Measurements from ENCODE around the gene TMEM192.
"Not testable (repeated sequence)": the region's sequence is repeated elsewhere in the genome, so short reads cannot be mapped to it uniquely, and the experiment has no call there.

TMEM192 gene

DNA sequence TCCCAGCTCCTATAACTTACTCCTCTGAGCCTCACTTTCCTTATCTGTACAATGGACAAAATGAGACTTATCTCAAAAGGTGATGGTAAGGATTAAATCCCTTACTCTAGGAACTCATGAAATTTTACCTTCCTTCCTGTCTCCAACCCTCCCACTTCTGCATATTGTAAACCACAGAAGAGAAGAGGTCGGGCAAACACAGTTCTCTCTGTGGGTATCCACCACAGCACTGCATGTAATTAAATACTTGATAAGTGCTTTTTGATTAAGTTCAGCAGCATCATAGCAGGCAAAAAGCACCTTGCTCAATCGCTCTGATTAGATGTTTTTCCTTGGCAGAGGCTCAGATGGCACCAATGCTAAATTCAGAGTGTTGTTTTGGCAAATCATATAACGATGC lies 17.3 kb upstream of the TMEM192 start:
- Histone ChIP-seq H3K9me3 (ENCODE audit: control insufficient read depth, insufficient read depth, low read length) (no peaks in the 10 kb centered on the region), H3K27me3 (ENCODE audit: control insufficient read depth, insufficient read depth, low read length) (no peaks in the 10 kb centered on the region), H3K36me3 (ENCODE audit: control insufficient read depth, insufficient read depth, low read length) (no peaks in the 10 kb centered on the region), H3K4me1 (ENCODE audit: control insufficient read depth, insufficient read depth, low read length) (no peaks in the 10 kb centered on the region), H3K4me3 (ENCODE audit: low read depth, low read length) (no peak overlapping the region), H3K9ac (ENCODE audit: low read depth, low read length) (no peak overlapping the region)

DNA sequence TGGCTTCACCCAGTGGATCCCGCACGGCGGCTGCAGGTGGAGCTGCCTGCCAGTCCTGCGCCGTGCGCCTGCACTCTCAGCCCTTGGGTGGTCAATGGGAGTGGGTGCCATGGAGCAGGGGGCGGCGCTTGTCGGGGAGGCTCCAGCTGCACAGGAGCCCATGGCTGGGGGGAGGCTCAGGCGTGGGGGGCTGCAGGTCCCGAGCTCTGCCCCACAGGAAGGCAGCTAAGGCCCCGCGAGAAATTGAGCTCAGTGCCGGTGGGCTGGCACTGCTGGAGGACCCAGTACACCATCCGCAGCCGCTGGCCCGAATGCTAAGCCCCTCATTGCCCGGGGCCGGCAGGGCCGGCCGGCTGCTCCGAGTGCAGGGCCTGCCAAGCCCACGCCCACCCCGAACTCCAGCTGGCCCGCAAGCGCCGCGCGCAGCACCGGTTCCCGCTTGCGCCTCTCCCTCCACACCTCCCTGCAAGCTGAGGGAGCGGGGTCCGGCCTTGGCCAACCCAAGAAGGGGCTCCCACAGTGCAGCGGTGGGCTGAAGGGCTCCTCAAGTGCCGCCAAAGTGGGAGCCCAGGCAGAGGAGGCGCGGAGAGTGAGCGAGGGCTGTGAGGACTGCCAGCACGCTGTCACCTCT lies 13.3 kb upstream of the TMEM192 start:
- not testable (repeated sequence) for H3K4me3 ChIP-seq (ENCODE audit: low read depth, low read length); H3K4me1 ChIP-seq (ENCODE audit: control insufficient read depth, insufficient read depth, low read length); H3K9ac ChIP-seq (ENCODE audit: low read depth, low read length); H3K27me3 ChIP-seq (ENCODE audit: control insufficient read depth, insufficient read depth, low read length); H3K36me3 ChIP-seq (ENCODE audit: control insufficient read depth, insufficient read depth, low read length); H3K9me3 ChIP-seq (ENCODE audit: control insufficient read depth, insufficient read depth, low read length)

DNA sequence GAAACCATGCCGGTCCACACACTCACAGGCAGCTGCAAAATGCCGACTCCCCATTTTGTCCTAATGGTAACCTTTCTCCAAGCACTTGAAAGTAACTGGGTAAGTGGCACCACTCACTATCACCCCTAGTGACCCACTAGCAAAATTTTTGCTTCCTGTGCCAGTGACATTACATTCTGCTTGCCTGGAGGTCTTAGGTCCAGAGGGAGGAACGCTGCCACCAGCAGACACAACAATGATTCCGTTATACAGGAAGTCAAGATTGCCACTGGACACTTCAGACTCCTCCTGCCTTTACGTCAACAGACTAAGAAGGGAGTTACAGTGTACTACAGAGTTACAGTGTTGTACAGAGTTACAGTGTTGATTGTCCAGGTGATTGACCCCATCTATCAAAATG lies 11.8 kb upstream of the TMEM192 start:
- H3K4me3 ChIP-seq (ENCODE audit: low read depth, low read length) = no peak overlapping the region
- H3K9me3 ChIP-seq (ENCODE audit: control insufficient read depth, insufficient read depth, low read length) = no peaks in the 10 kb centered on the region
- H3K9ac ChIP-seq (ENCODE audit: low read depth, low read length) = no peak overlapping the region

DNA sequence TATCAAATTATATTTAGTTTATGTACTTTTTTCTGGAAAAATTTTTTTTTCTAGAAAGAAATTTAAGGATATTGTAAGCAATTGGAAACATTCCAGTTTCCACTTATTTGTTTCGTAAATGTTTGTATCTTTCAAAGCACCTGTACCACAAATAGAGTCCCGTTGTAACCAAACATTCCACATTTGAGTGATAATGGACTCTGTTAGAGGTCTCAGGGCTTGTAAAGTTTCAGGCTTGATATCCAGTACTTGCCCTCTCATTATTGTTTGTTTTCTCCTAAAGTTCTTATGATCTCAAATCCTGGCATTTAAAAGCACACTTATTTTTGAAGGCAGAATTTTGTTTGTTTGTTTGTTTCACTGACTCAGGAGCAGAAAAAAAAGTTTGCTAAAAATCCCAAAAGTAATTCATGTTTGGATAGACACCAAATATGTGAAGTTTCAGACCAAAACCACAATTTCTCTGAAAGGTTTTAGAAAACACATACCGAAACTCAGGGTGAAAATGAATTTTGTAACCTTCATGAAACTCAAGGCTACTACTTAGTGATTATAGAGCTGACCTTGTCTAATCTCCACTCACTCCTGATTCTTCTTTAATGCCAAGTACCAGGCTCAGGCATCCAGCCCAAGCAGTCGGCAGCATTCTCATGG lies 5.7 kb upstream of the TMEM192 start:
- Histone ChIP-seq H3K27me3 (ENCODE audit: control insufficient read depth, insufficient read depth, low read length) (no peaks in the 10 kb centered on the region), H3K36me3 (ENCODE audit: control insufficient read depth, insufficient read depth, low read length) (no peaks in the 10 kb centered on the region), H3K9me3 (ENCODE audit: control insufficient read depth, insufficient read depth, low read length) (no peaks in the 10 kb centered on the region), H3K4me1 (ENCODE audit: control insufficient read depth, insufficient read depth, low read length) (no peaks in the 10 kb centered on the region), H3K9ac (ENCODE audit: low read depth, low read length) (no peak overlapping the region), H3K4me3 (ENCODE audit: low read depth, low read length) (no peak overlapping the region)

More for the DNA sequence above, 11.8 kb upstream of the TMEM192 start:
- Histone ChIP-seq H3K27me3 (ENCODE audit: control insufficient read depth, insufficient read depth, low read length) (no peaks in the 10 kb centered on the region), H3K36me3 (ENCODE audit: control insufficient read depth, insufficient read depth, low read length) (no peaks in the 10 kb centered on the region), H3K4me1 (ENCODE audit: control insufficient read depth, insufficient read depth, low read length) (no peaks in the 10 kb centered on the region)

DNA sequence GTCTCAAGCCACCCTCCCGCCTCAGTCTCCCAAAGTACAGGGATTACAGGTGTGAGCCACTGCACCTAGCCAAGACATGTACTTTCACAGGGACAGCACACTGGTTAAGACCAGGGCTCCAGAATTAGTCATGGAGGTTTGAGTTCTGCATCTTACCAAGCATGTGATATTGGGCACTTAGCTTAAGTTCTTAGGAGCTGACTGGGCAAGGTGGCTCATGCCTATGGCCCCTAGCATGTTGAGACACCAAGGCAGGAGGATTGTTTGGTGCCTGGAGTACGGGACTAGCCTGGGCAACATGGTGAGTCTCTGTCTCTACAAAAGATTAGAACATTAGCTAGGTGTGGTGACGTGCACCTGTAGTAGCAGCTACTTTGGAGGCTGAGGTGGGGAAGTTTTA lies 2.6 kb upstream of the TMEM192 start:
- Histone ChIP-seq H3K27me3 (ENCODE audit: control insufficient read depth, insufficient read depth, low read length) (no peaks in the 10 kb centered on the region), H3K9me3 (ENCODE audit: control insufficient read depth, insufficient read depth, low read length) (no peaks in the 10 kb centered on the region), H3K4me1 (ENCODE audit: control insufficient read depth, insufficient read depth, low read length) (no peaks in the 10 kb centered on the region), H3K4me3 (ENCODE audit: low read depth, low read length) (no peak overlapping the region), H3K9ac (ENCODE audit: low read depth, low read length) (no peak overlapping the region), H3K36me3 (ENCODE audit: control insufficient read depth, insufficient read depth, low read length) (no peaks in the 10 kb centered on the region)

DNA sequence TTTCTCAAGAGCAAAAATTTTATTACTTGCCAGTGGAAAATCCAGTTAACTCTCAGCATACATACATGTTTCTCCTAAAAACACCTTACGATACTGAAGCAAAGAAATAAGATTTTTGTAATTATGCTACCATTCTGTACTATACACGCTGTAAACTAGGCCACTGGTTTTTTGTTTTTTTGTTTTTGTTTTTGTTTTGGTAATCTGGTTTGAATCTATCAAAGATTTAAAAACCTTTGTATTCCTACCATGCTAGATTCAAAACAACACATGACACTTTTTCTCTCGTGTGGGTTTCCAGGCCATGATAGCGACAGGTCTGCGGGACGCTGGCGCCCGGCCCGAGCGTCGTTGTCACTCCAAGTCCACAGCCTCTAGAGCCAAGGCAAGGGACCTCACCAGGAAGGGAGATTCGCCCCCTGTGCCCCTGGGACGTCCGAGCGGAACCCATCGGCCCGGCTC lies 723 bp downstream of the TMEM192 start:
- Histone ChIP-seq H3K27me3 (ENCODE audit: control insufficient read depth, insufficient read depth, low read length) (no peaks in the 10 kb centered on the region), H3K9me3 (ENCODE audit: control insufficient read depth, insufficient read depth, low read length) (no peaks in the 10 kb centered on the region), H3K4me1 (ENCODE audit: control insufficient read depth, insufficient read depth, low read length) (no peaks in the 10 kb centered on the region), H3K4me3 (ENCODE audit: low read depth, low read length) (peak overlapping the region; percentile 84), H3K36me3 (ENCODE audit: control insufficient read depth, insufficient read depth, low read length) (no peaks in the 10 kb centered on the region), H3K9ac (ENCODE audit: low read depth, low read length) (no peak overlapping the region)

DNA sequence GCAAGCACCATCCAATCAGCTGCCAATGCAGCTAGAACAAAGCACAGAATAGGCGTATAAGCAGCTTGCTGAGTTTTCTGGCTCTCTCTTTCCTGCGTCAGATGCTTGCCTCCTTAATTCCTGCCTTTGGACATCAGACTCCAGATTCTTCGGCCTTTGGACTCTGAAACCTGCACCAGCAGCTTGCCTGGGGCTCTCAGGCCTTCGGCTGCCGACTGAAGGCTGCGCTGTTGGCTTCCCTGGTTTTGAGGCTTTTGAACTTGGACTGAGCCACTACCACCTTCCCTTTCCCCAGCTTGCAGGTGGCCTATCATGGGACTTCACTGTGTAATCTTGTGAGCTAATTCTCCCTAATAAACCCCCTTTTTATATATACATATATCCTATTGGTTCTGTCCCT lies 6.1 kb downstream of the TMEM192 start:
- Histone ChIP-seq H3K27me3 (ENCODE audit: control insufficient read depth, insufficient read depth, low read length) (no peaks in the 10 kb centered on the region), H3K9me3 (ENCODE audit: control insufficient read depth, insufficient read depth, low read length) (no peaks in the 10 kb centered on the region), H3K9ac (ENCODE audit: low read depth, low read length) (no peak overlapping the region), H3K4me3 (ENCODE audit: low read depth, low read length) (no peak overlapping the region), H3K36me3 (ENCODE audit: control insufficient read depth, insufficient read depth, low read length) (no peaks in the 10 kb centered on the region), H3K4me1 (ENCODE audit: control insufficient read depth, insufficient read depth, low read length) (no peaks in the 10 kb centered on the region)

DNA sequence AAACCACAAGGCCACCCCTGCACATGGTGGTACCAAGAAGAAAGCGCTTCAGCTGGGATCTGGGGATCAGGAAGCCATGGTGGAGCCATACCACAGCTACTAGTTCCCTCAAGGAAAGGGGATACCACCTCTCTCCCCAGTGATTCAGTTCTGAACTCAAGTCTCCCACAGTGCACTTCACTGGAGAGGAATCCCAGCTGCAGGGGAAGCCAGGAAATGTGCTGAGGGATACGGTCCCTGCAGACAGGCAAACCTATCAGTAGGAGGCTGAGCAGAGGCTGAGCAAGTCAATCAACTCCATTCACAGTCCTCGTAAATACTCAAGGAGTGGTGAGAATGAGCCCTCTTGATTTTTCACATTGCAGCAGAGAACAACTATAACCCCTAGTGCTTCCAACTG lies 11.0 kb downstream of the TMEM192 start:
- peaks cover 4% of the 10 kb centered on the region for H3K36me3 ChIP-seq (ENCODE audit: control insufficient read depth, insufficient read depth, low read length)
- no peak overlapping the region for H3K9ac ChIP-seq (ENCODE audit: low read depth, low read length)
- H3K27me3 ChIP-seq (ENCODE audit: control insufficient read depth, insufficient read depth, low read length) = no peaks in the 10 kb centered on the region

DNA sequence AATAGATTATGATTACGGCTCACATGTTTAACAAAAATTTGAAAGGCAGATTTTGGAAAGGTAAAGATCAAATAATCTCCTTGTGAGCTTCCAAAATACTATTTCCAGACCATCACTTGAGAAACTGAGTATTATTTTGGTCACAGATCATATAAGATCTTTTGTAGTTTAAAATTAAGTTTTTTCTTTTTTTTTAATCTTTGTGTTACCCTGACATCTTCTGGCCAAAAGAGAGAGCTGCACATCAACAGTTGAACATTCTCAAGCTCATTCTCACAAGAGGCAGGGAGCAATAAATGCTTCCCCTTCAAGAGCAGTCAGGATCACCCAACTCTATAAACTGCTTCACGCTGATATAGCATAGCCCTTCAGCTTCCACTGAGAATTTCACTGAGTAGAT lies 15.9 kb downstream of the TMEM192 start:
- Histone ChIP-seq H3K4me1 (ENCODE audit: control insufficient read depth, insufficient read depth, low read length) (no peaks in the 10 kb centered on the region), H3K27me3 (ENCODE audit: control insufficient read depth, insufficient read depth, low read length) (no peaks in the 10 kb centered on the region), H3K9me3 (ENCODE audit: control insufficient read depth, insufficient read depth, low read length) (no peaks in the 10 kb centered on the region), H3K4me3 (ENCODE audit: low read depth, low read length) (no peak overlapping the region), H3K9ac (ENCODE audit: low read depth, low read length) (no peak overlapping the region), H3K36me3 (ENCODE audit: control insufficient read depth, insufficient read depth, low read length) (peaks cover 4% of the 10 kb centered on the region)

More for the DNA sequence above, 11.0 kb downstream of the TMEM192 start:
- no peaks in the 10 kb centered on the region for H3K9me3 ChIP-seq (ENCODE audit: control insufficient read depth, insufficient read depth, low read length)
- H3K4me3 ChIP-seq (ENCODE audit: low read depth, low read length) = no peak overlapping the region
- no peaks in the 10 kb centered on the region for H3K4me1 ChIP-seq (ENCODE audit: control insufficient read depth, insufficient read depth, low read length)

DNA sequence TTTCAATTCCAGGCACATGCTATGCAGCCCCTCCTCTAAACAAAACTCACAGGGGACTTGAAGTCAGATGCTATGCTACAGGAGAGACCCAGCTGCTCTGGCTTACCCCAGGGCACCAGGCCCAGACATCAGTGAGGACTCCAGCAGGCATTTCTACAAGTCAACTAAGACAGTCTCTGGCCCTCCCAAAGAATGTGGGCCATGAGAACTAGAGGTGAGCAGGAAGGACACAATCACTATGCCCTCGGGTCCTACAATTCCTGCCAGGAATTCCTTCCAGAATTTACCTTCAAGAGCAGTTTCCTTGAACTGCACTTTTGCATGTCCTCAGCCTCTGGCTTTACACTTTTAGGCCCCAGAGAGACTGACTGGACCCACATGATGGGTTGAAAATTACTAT lies 17.4 kb downstream of the TMEM192 start:
- H3K9ac ChIP-seq (ENCODE audit: low read depth, low read length) = no peak overlapping the region
- no peaks in the 10 kb centered on the region for H3K4me1 ChIP-seq (ENCODE audit: control insufficient read depth, insufficient read depth, low read length)
- peaks cover 4% of the 10 kb centered on the region for H3K36me3 ChIP-seq (ENCODE audit: control insufficient read depth, insufficient read depth, low read length)
- no peaks in the 10 kb centered on the region for H3K27me3 ChIP-seq (ENCODE audit: control insufficient read depth, insufficient read depth, low read length)
- H3K9me3 ChIP-seq (ENCODE audit: control insufficient read depth, insufficient read depth, low read length) = no peaks in the 10 kb centered on the region
- no peak overlapping the region for H3K4me3 ChIP-seq (ENCODE audit: low read depth, low read length)

DNA sequence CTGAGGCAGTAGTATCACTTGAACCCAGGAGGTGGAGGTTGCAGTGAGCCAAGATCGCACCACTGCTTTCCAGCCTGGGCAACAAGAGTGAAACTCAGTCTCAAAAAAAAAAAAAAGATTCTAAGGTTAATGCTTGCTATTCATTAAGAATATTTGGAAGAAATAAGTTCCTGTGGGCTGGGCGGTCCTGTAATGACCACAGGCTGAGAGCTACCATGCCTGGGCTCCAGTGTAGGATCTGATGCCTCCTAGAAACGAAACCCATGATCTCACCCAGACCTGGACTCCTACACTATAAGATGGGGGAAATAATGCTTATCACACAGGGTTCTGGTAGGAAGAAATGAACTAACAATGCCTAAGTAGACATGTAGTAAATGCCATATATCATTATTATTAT lies 17.8 kb downstream of the TMEM192 start:
- H3K9ac ChIP-seq (ENCODE audit: low read depth, low read length) = no peak overlapping the region

DNA sequence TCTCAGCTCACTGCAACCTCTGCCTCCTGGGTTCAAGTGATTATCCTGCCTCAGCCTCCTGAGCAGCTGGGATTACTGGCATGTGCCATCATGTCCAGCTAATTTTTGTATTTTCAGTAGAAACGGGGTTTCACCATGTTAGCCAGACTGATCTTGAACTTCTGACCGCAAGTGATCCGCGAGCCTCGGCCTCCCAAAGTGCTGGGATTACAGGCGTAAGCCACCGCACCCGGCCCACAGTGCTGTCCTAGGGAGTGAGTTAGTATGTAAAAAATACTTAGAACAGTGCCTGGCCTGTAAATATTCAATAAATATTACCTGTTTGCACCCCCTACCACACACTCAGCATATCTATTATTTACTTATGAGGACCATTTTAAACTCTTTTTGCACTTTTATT lies 20.5 kb downstream of the TMEM192 start:
- not testable (repeated sequence) for H3K9me3 ChIP-seq (ENCODE audit: control insufficient read depth, insufficient read depth, low read length); H3K27me3 ChIP-seq (ENCODE audit: control insufficient read depth, insufficient read depth, low read length); H3K4me1 ChIP-seq (ENCODE audit: control insufficient read depth, insufficient read depth, low read length); H3K4me3 ChIP-seq (ENCODE audit: low read depth, low read length); H3K9ac ChIP-seq (ENCODE audit: low read depth, low read length); H3K36me3 ChIP-seq (ENCODE audit: control insufficient read depth, insufficient read depth, low read length)

More for the DNA sequence above, 17.8 kb downstream of the TMEM192 start:
- peaks cover 4% of the 10 kb centered on the region for H3K36me3 ChIP-seq (ENCODE audit: control insufficient read depth, insufficient read depth, low read length)
- H3K27me3 ChIP-seq (ENCODE audit: control insufficient read depth, insufficient read depth, low read length) = no peaks in the 10 kb centered on the region
- no peaks in the 10 kb centered on the region for H3K4me1 ChIP-seq (ENCODE audit: control insufficient read depth, insufficient read depth, low read length)
- H3K9me3 ChIP-seq (ENCODE audit: control insufficient read depth, insufficient read depth, low read length) = no peaks in the 10 kb centered on the region
- H3K4me3 ChIP-seq (ENCODE audit: low read depth, low read length) = no peak overlapping the region

All from iPS-15b (cell line).